GM23248 (cell line): ENCODE measurements around the gene ZNF746. TPM values are rescaled to one million over a fixed set of nuclear protein-coding genes. Genes with fewer than 3 reads are reported as not detected.

ENCODE experiments used
- DNase-seq: peaks from one replicate; pipeline ENCODE4 v3.0.0-alpha.2; 2015
- H2AFZ ChIP-seq: fragments of 200-600 bp; sonication (generic); 2 replicates; pipeline ENCODE4 v1.6.1; 2016; ENCODE audit warnings: antibody characterized with exemption
- H3F3A ChIP-seq: fragments of 200-600 bp; sonication (generic); 2 replicates; pipeline ENCODE4 v1.6.1; 2016; ENCODE audit warnings: mild to moderate bottlenecking, antibody characterized with exemption, mixed run types; ENCODE audit not compliant: insufficient read depth
- H3K27ac ChIP-seq: fragments of 200-600 bp; sonication (generic); 2 replicates; pipeline ENCODE4 v1.5.1; 2016; ENCODE audit warnings: mild to moderate bottlenecking
- H3K27me3 ChIP-seq: fragments of 200-600 bp; sonication (generic); replicated peaks from 2 replicates; pipeline ENCODE4 v1.6.1; 2016; ENCODE audit warnings: mild to moderate bottlenecking; ENCODE audit not compliant: insufficient read depth
- H3K36me3 ChIP-seq: fragments of 200-600 bp; sonication (generic); 2 replicates; pipeline ENCODE4 v1.6.1; 2016; ENCODE audit warnings: low read depth, mild to moderate bottlenecking
- H3K4me1 ChIP-seq: fragments of 200-600 bp; sonication (generic); 2 replicates; pipeline ENCODE4 v1.6.1; 2016; ENCODE audit warnings: mild to moderate bottlenecking; ENCODE audit not compliant: insufficient read depth
- H3K4me2 ChIP-seq: fragments of 200-600 bp; sonication (generic); one replicate; pipeline ENCODE4 v1.6.1; 2016; ENCODE audit warnings: mild to moderate bottlenecking; ENCODE audit not compliant: unreplicated experiment
- H3K4me3 ChIP-seq: fragments of 200-600 bp; sonication (generic); 2 replicates; pipeline ENCODE4 v1.5.1; 2016; ENCODE audit warnings: mild to moderate bottlenecking
- H3K79me2 ChIP-seq: fragments of 200-600 bp; sonication (generic); 2 replicates; pipeline ENCODE4 v1.6.1; 2016; ENCODE audit warnings: mild to moderate bottlenecking; ENCODE audit not compliant: insufficient read depth
- H3K9ac ChIP-seq: fragments of 200-600 bp; sonication (generic); 2 replicates; pipeline ENCODE4 v1.6.1; 2016; ENCODE audit warnings: mild to moderate bottlenecking
- H3K9me2 ChIP-seq: fragments of 200-600 bp; sonication (generic); 2 replicates; pipeline ENCODE4 v1.6.1; 2016; ENCODE audit warnings: mixed run types, mild to moderate bottlenecking, moderate library complexity; ENCODE audit not compliant: insufficient read depth
- H3K9me3 ChIP-seq: fragments of 200-600 bp; sonication (generic); one replicate; pipeline ENCODE4 v1.6.1; 2017; ENCODE audit warnings: low read depth
- H4K20me1 ChIP-seq: fragments of 200-600 bp; sonication (generic); 2 replicates; pipeline ENCODE4 v1.6.0; 2016; ENCODE audit not compliant: insufficient read depth
- EZH2 ChIP-seq: fragments of 200-600 bp; sonication (generic); IDR thresholded peaks from 2 replicates; pipeline ENCODE4 v1.6.1; 2018; ENCODE audit warnings: antibody characterized with exemption, mild to moderate bottlenecking; ENCODE audit not compliant: insufficient read depth, poor library complexity, severe bottlenecking
- EZH2phosphoT487 ChIP-seq: fragments of 200-600 bp; sonication (generic); IDR thresholded peaks from 2 replicates; pipeline ENCODE4 v1.6.1; 2018; ENCODE audit warnings: antibody characterized with exemption, moderate library complexity, mild to moderate bottlenecking, low read depth; ENCODE audit not compliant: insufficient read depth
- WGBS, 2 experiments: methylation state at CpG; one replicate each; pipeline ENCODE4 v1.1.6; 2015 to 2017; ENCODE audit warnings: low lambda C conversion rate in 2 of 2, low coverage in 1 of 2; ENCODE audit errors: missing lambda C conversion rate in 2 of 2; 5-methylcytosine and 5-hydroxymethylcytosine counted together
- in situ Hi-C: fragments of 300-500 bp; cut with MboI; formaldehyde crosslinking; loops from 2 replicates; pipeline ENCODE4 v1.15.0; 2020
- polyA plus RNA-seq: library from polyadenylated mRNA; unstranded; fragments of >200 nt; fragmentation: Nextera tagmentation; extraction: Ambion mirVana; gene quantifications from 2 replicates; pipeline ENCODE4 v1.2.1, GENCODE V29; 2016
- total RNA-seq: library from RNA; depleted of rRNA; stranded (reverse); fragments of >200 nt; shearing (Covaris generic); gene quantifications from 2 replicates; pipeline ENCODE4 v1.2.3, GENCODE V29; 2014

ZNF746 gene
- total and polyA plus RNA-seq, 2 experiments from 2014 or later, result 9.7 to 17.8 TPM

DNA sequence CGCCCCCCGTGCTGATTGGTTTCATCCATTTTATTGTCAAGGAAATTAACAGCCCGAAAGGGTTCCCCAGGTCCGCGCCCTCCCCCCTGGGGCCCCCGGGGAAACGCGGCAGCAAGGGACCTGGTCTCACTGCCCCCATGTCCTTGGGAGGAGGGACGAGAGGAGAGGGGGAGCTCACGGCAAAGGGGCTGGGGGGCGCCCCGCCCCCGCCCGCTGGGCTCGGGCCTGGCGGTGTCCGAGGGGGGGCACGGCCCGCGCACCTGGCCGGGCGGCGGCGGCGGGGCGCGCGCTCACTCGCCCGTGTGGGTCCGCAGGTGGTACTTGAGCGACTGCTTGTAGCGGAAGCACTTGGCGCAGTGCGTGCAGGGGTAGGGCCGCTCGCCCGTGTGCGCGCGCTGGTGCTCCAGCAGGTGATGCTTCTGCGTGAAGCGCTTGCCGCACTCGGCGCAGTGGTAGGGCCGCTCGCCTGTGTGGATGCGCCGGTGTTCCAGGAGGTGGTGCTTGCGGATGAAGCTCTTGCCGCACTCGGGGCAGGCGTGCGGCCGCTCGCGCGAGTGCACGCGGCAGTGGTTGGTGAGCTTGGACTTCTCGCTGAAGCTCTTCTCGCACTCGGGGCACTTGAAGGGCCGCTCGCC, 66.0 kb downstream of the ZNF746 start:
- Histone ChIP-seq H3K9me3 (no peaks in the 10 kb centered on the region), H4K20me1 (no peaks in the 10 kb centered on the region), H3F3A (no peaks in the 10 kb centered on the region; the same call in 1 of the 2 replicates), H3K4me2 (no peak overlapping the region), H3K79me2 (no peaks in the 10 kb centered on the region), H2AFZ (no peak overlapping the region), H3K4me1 (no peaks in the 10 kb centered on the region), H3K9ac (no peak overlapping the region), H3K9me2 (no peaks in the 10 kb centered on the region), H3K4me3 (no peak overlapping the region), H3K36me3 (peaks cover 14% of the 10 kb centered on the region), H3K27me3 (no peaks in the 10 kb centered on the region), H3K27ac (no peak overlapping the region)
- DNase-seq, result no peak
- in situ Hi-C loops, result no loop called here
- WGBS, 2 experiments, result 90 to 98% methylated on average over 32 to 65 of the region's 66 CpGs
- TF ChIP-seq EZH2phosphoT487 (no peak), EZH2 (no peak)

DNA sequence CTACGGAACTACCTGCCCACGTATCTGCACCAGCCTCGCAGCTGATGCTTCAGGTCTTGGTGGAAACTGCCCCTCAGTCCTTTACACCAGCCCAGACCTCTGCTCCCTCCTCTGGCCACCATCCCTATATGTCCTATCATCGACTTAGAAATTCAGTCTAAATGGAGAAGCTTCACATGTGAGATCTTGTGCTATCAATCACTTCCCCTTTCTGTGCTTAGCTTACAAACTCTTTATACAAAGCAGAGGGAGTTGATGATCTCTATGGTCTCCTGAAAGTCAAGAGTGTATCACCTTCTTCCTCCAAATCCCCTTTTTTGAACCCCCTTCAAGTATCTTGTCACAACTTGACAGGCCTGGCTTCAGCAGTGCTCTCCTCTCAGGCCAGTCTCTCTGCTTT, 67.4 kb downstream of the ZNF746 start:
- Histone ChIP-seq H4K20me1 (no peaks in the 10 kb centered on the region), H3K36me3 (peaks cover 6% of the 10 kb centered on the region; the same call in 1 of the 2 replicates), H3K4me3 (no peak overlapping the region), H3K27me3 (no peaks in the 10 kb centered on the region), H3K9ac (no peak overlapping the region), H3K9me3 (no peaks in the 10 kb centered on the region), H3K4me2 (no peak overlapping the region), H3K9me2 (no peaks in the 10 kb centered on the region), H3K79me2 (no peaks in the 10 kb centered on the region), H3F3A (no peaks in the 10 kb centered on the region; the same call in 1 of the 2 replicates), H3K4me1 (no peaks in the 10 kb centered on the region), H2AFZ (no peak overlapping the region), H3K27ac (no peak overlapping the region)
- 97 to 98% methylated on average over 4 of the region's 4 CpGs for WGBS, 2 experiments
- in situ Hi-C loops, result no loop called here
- TF ChIP-seq EZH2phosphoT487, result no peak
- no peak for TF ChIP-seq EZH2
- DNase-seq, result no peak

DNA sequence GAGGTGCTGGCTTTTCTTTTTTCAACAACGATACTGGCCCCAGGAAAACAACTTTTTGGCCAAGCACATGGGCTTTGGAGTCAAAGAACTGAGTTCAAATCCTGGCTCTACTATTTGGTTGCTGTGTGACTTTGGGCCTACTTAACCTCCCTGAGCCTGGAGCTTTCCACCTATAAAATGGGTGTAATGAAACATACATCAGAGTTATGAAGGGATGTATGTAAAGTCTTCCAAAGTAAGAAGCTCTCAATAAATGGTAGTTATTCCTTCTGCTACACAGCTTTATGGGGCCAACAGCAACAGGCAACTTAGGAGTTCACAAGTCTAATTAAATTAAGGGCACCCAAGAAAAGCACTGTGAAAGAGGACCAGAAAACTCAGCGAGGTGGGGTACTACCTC, 69.7 kb downstream of the ZNF746 start:
- Histone ChIP-seq H3K4me1 (no peaks in the 10 kb centered on the region), H3K27me3 (no peaks in the 10 kb centered on the region), H3K27ac (no peak overlapping the region), H3K4me3 (no peak overlapping the region), H3K36me3 (no peaks in the 10 kb centered on the region), H4K20me1 (no peaks in the 10 kb centered on the region), H3K9me3 (no peaks in the 10 kb centered on the region), H3K4me2 (no peak overlapping the region), H3K9ac (no peak overlapping the region), H3K79me2 (no peaks in the 10 kb centered on the region), H2AFZ (no peak overlapping the region), H3F3A (peaks cover 10% of the 10 kb centered on the region), H3K9me2 (no peaks in the 10 kb centered on the region)
- no peak for TF ChIP-seq EZH2
- TF ChIP-seq EZH2phosphoT487, result no peak
- no peak for DNase-seq
- in situ Hi-C loops, result no loop called here
- 92 to 100% methylated on average over 2 of the region's 2 CpGs for WGBS, 2 experiments

DNA sequence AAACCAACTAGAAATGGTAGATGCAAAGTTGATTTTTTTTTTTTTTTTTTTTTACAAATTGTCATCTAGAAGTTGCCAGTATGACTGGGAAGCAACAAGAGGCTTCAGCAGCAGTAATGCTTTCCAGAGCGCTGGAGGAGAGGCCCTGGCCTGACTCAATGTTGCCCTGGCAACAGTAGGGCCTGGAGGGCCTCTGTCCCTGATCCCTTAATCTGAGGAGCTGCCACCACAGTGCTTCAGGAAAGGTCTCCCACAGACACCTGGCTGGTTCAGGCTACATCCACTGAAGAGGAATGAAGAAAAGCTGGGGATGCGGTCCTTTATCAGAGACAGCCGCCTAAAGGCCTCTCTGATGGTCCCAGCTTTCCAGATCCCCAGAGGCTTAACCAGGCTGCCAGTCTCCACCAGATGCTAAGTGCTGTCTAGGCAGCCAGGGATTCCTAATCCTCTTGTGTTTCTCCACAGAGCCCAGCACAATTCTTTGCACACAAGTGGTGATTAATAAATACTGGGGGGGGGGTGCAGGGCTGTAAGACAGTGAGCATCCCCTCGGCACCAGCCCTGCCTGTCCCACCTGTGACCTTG, 70.4 kb downstream of the ZNF746 start:
- Histone ChIP-seq H3K9me3 (no peaks in the 10 kb centered on the region), H3K27ac (no peak overlapping the region), H3K4me2 (no peak overlapping the region), H2AFZ (no peak overlapping the region), H3K9me2 (no peaks in the 10 kb centered on the region), H3K9ac (no peak overlapping the region), H3F3A (peaks cover 10% of the 10 kb centered on the region), H3K36me3 (no peaks in the 10 kb centered on the region), H3K27me3 (no peaks in the 10 kb centered on the region), H3K4me3 (no peak overlapping the region), H3K79me2 (no peaks in the 10 kb centered on the region), H3K4me1 (no peaks in the 10 kb centered on the region), H4K20me1 (no peaks in the 10 kb centered on the region)
- 68 to 71% methylated on average over 3 to 4 of the region's 4 CpGs for WGBS, 2 experiments
- no peak for TF ChIP-seq EZH2phosphoT487
- TF ChIP-seq EZH2, result no peak
- DNase-seq, result peak; percentile 53
- in situ Hi-C loops, result no loop called here
